ENCODE results near the gene TMED1.

The TMED1 gene

DNA sequence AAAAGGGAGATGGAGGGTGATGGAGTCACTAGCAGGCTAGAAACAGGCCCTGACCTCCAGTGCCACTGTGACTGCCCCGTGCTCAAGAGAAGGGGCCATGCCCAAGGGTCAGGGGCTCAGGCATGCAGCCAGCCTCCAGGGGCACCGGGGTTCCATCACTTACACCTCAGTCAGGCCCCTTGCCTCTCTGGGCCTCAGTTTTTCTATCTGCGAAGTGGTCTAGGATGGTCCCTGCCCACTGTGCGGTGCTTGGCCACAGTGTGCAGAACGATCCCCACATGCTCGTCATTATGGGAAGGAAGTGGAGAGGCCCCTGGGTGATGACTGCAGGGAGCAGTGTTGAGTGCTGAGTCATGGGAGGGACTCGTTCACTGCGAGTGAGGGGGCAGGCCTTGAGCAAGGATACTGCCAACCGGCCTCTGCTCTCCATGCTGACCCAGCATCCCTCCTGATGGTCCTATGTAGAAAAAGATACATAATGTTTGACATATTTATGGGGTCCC, 23.1 kb downstream of the TMED1 start:
- Histone ChIP-seq H3K4me3 (replicated peaks; ENCODE audit: insufficient read depth, low read length) (no peak overlapping the region), H3K27me3 (ENCODE audit: insufficient read depth, poor library complexity, severe bottlenecking) (no peaks in the 10 kb centered on the region), H3K27ac (replicated peaks) (peak overlapping the region; percentile 89)
- peak; percentile 85 to 94 for DNase-seq (ENCODE audit: low read depth in 1 of 2, low spot score in 1 of 2)
- TF ChIP-seq, protein P1, sequence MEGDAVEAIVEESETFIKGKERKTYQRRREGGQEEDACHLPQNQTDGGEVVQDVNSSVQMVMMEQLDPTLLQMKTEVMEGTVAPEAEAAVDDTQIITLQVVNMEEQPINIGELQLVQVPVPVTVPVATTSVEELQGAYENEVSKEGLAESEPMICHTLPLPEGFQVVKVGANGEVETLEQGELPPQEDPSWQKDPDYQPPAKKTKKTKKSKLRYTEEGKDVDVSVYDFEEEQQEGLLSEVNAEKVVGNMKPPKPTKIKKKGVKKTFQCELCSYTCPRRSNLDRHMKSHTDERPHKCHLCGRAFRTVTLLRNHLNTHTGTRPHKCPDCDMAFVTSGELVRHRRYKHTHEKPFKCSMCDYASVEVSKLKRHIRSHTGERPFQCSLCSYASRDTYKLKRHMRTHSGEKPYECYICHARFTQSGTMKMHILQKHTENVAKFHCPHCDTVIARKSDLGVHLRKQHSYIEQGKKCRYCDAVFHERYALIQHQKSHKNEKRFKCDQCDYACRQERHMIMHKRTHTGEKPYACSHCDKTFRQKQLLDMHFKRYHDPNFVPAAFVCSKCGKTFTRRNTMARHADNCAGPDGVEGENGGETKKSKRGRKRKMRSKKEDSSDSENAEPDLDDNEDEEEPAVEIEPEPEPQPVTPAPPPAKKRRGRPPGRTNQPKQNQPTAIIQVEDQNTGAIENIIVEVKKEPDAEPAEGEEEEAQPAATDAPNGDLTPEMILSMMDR (IDR thresholded peaks at IDR 0.05; ENCODE audit: insufficient read depth, low read length), result no peak
- TF ChIP-seq SPI1 (IDR thresholded peaks at IDR 0.05; ENCODE audit: borderline replicate concordance, low read depth) (peak; percentile 82), POLR2AphosphoS5 (IDR thresholded peaks at IDR 0.05; ENCODE audit: low read depth) (peak; percentile 83)

DNA sequence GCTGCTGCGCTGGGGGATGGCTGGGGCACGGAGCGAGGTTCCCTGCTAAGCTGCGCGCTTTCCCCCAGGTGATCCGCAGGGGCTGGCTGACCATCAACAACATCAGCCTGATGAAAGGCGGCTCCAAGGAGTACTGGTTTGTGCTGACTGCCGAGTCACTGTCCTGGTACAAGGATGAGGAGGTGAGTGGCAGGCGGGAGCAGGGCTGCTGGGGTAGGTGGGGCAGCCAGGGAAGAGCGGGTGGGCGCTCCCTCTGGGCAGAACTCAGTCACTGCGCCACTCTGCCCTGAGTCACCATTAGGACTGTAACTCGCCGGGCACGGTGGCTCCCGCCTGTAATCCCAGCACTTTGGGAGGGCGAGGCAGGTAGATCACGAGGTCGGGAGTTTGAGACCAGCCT, 23.8 kb downstream of the TMED1 start:
- H3K4me3 ChIP-seq (replicated peaks; ENCODE audit: insufficient read depth, low read length), result no peak overlapping the region
- TF ChIP-seq, protein P2, sequence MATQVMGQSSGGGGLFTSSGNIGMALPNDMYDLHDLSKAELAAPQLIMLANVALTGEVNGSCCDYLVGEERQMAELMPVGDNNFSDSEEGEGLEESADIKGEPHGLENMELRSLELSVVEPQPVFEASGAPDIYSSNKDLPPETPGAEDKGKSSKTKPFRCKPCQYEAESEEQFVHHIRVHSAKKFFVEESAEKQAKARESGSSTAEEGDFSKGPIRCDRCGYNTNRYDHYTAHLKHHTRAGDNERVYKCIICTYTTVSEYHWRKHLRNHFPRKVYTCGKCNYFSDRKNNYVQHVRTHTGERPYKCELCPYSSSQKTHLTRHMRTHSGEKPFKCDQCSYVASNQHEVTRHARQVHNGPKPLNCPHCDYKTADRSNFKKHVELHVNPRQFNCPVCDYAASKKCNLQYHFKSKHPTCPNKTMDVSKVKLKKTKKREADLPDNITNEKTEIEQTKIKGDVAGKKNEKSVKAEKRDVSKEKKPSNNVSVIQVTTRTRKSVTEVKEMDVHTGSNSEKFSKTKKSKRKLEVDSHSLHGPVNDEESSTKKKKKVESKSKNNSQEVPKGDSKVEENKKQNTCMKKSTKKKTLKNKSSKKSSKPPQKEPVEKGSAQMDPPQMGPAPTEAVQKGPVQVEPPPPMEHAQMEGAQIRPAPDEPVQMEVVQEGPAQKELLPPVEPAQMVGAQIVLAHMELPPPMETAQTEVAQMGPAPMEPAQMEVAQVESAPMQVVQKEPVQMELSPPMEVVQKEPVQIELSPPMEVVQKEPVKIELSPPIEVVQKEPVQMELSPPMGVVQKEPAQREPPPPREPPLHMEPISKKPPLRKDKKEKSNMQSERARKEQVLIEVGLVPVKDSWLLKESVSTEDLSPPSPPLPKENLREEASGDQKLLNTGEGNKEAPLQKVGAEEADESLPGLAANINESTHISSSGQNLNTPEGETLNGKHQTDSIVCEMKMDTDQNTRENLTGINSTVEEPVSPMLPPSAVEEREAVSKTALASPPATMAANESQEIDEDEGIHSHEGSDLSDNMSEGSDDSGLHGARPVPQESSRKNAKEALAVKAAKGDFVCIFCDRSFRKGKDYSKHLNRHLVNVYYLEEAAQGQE (IDR thresholded peaks at IDR 0.05; ENCODE audit: insufficient replicate concordance, low read depth), result no peak
- TF ChIP-seq POLR2AphosphoS5 (IDR thresholded peaks at IDR 0.05; ENCODE audit: low read depth) (no peak), GABPA (IDR thresholded peaks at IDR 0.05; ENCODE audit: low read depth) (no peak), SPI1 (IDR thresholded peaks at IDR 0.05; ENCODE audit: borderline replicate concordance, low read depth) (no peak)
- TF ChIP-seq, protein P1 (IDR thresholded peaks at IDR 0.05; ENCODE audit: insufficient read depth, low read length), result no peak
- no peaks in the 10 kb centered on the region for H3K27me3 ChIP-seq (ENCODE audit: insufficient read depth, poor library complexity, severe bottlenecking)
- no peak for DNase-seq (ENCODE audit: low read depth in 1 of 2, low spot score in 1 of 2)
- H3K27ac ChIP-seq (replicated peaks), result peak overlapping the region; percentile 89

DNA sequence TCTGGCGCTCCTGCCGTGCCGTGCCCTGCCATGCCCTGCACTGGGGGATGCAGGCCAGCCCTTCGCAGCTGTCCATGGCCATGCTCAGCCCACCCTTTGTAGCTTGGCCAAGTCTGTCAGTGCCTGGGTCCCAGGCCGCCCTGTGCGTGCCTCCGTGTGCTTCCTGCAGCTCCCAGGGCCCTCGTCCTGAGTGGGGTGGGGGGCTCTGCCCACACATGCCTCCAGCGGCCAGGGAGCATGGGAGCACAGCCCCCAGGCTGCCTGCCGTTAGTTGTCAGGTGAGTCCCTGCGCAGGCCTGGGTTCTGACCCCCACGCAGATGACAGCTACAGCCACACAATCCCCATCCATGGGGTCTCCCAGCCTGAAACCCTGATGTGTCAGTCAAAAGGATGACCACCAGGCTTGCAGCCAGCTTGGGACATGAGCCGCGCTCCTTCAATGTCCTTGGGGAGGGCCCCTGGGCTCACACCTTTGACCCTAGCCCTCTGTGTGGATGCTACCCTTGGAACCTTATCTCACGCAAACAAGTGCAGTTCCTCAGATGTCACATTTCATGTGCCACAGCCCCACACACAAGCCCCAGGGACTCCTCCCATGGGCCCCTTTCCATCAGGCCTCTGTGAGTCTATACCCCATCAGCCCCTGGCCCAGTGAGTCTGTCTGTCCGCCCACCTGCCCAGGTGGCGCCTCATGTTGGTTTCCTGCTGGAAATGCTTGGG, 24.5 kb downstream of the TMED1 start:
- TF ChIP-seq POLR2AphosphoS5 (IDR thresholded peaks at IDR 0.05; ENCODE audit: low read depth), result no peak
- TF ChIP-seq, protein P2 (IDR thresholded peaks at IDR 0.05; ENCODE audit: insufficient replicate concordance, low read depth), result no peak
- TF ChIP-seq, protein P1 (IDR thresholded peaks at IDR 0.05; ENCODE audit: insufficient read depth, low read length), result no peak
- no peak for TF ChIP-seq SPI1 (IDR thresholded peaks at IDR 0.05; ENCODE audit: borderline replicate concordance, low read depth)
- no peak for TF ChIP-seq GABPA (IDR thresholded peaks at IDR 0.05; ENCODE audit: low read depth)
- no peak overlapping the region for H3K4me3 ChIP-seq (replicated peaks; ENCODE audit: insufficient read depth, low read length)
- H3K27ac ChIP-seq (replicated peaks), result peak overlapping the region; percentile 89
- H3K27me3 ChIP-seq (ENCODE audit: insufficient read depth, poor library complexity, severe bottlenecking), result no peaks in the 10 kb centered on the region
- DNase-seq (ENCODE audit: low read depth in 1 of 2, low spot score in 1 of 2), result no peak

Data from HL-60 (cell line).